Upper lobe of right lung (tissue), 1 donor: ENCODE measurements around the gene PPP1R13B. TPM values are rescaled to one million over a fixed set of nuclear protein-coding genes. Genes with fewer than 3 reads are reported as not detected.

Experiments
- ATAC-seq: fragments of 200-7000 bp; cut with Tn5 transposase; one replicate; pipeline ENCODE4 v1.9.1; 2020; ENCODE audit warnings: mild to moderate bottlenecking, moderate library complexity
- DNase-seq: peaks from one replicate; pipeline ENCODE4 v3.0.0-alpha.2; 2020
- H3K27ac ChIP-seq: fragments of 200-600 bp; one replicate; pipeline ENCODE4 v1.8.0; 2022
- H3K27me3 ChIP-seq: fragments of 200-600 bp; one replicate; pipeline ENCODE4 v1.8.0; 2022; ENCODE audit warnings: mild to moderate bottlenecking
- H3K36me3 ChIP-seq: fragments of 200-600 bp; one replicate; pipeline ENCODE4 v1.8.0; 2022
- H3K4me1 ChIP-seq: fragments of 200-600 bp; one replicate; pipeline ENCODE4 v1.8.0; 2022
- H3K4me3 ChIP-seq: fragments of 200-600 bp; one replicate; pipeline ENCODE4 v1.8.0; 2022; ENCODE audit warnings: mild to moderate bottlenecking
- H3K9me3 ChIP-seq: fragments of 200-600 bp; one replicate; pipeline ENCODE4 v1.8.0; 2022
- intact Hi-C: fragments of 100-400 bp; cut with DNase I; formaldehyde crosslinking; loops from one replicate; pipeline ENCODE4 v1.11.0; 2022
- total RNA-seq: library from RNA; stranded (reverse); fragmentation: NEBNext Ultra II Directional; extraction: Animal tissue kit (Norgen Biotek cat#: 25700); gene quantifications from one replicate; pipeline ENCODE4 v1.2.1, GENCODE V29; 2021
- TF ChIP-seq, protein P1 (sequence below): fragments of 200-600 bp; IDR thresholded peaks from one replicate; pipeline ENCODE4 v1.8.0; 2022; ENCODE audit warnings: antibody characterized with exemption
- donor health status: DM: no; HTN: yes; CAD: no; lungs with severe emphysema.

The PPP1R13B gene
- total RNA-seq, 1 donor from 2014 or later: 78.5 TPM

DNA sequence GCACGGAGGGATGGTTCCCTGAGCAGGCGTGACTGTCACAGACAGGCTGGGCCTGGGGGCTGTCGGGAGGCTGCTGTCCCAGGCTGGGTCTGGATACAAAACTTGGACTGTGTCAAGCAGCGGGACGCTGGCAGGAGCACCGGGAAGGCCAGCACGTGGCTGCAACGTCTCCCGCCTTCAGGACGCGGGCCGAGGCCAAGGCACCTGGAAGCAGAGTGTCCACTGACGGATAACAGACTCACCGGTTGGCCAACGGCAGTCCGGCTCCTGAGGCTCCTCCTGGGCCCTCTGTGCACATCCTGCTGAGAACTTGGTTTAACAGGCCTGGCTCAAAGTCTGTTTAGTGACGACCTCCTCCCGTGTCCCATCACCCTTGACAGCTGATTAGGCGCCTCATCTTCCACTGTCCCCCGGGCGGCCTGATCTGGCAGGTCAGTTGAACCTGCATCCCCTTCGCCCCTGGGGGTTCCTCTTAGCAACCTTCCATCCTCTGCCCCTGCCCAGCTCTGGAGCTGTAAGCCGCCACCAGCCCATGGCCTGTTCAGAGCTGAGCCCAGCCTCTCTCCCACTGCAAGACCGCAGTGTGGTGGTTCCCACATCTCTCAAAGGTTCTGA lies 134.6 kb downstream of the PPP1R13B start:
- Histone ChIP-seq H3K4me3 (no peak overlapping the region), H3K9me3 (no peaks in the 10 kb centered on the region), H3K4me1 (peaks cover 32% of the 10 kb centered on the region), H3K27me3 (no peaks in the 10 kb centered on the region), H3K27ac (peak overlapping the region; percentile 71), H3K36me3 (no peaks in the 10 kb centered on the region)
- intact Hi-C loops: no loop called here
- TF ChIP-seq, protein P1, sequence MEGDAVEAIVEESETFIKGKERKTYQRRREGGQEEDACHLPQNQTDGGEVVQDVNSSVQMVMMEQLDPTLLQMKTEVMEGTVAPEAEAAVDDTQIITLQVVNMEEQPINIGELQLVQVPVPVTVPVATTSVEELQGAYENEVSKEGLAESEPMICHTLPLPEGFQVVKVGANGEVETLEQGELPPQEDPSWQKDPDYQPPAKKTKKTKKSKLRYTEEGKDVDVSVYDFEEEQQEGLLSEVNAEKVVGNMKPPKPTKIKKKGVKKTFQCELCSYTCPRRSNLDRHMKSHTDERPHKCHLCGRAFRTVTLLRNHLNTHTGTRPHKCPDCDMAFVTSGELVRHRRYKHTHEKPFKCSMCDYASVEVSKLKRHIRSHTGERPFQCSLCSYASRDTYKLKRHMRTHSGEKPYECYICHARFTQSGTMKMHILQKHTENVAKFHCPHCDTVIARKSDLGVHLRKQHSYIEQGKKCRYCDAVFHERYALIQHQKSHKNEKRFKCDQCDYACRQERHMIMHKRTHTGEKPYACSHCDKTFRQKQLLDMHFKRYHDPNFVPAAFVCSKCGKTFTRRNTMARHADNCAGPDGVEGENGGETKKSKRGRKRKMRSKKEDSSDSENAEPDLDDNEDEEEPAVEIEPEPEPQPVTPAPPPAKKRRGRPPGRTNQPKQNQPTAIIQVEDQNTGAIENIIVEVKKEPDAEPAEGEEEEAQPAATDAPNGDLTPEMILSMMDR: no peak
- DNase-seq (no peak), ATAC-seq (no peak)

DNA sequence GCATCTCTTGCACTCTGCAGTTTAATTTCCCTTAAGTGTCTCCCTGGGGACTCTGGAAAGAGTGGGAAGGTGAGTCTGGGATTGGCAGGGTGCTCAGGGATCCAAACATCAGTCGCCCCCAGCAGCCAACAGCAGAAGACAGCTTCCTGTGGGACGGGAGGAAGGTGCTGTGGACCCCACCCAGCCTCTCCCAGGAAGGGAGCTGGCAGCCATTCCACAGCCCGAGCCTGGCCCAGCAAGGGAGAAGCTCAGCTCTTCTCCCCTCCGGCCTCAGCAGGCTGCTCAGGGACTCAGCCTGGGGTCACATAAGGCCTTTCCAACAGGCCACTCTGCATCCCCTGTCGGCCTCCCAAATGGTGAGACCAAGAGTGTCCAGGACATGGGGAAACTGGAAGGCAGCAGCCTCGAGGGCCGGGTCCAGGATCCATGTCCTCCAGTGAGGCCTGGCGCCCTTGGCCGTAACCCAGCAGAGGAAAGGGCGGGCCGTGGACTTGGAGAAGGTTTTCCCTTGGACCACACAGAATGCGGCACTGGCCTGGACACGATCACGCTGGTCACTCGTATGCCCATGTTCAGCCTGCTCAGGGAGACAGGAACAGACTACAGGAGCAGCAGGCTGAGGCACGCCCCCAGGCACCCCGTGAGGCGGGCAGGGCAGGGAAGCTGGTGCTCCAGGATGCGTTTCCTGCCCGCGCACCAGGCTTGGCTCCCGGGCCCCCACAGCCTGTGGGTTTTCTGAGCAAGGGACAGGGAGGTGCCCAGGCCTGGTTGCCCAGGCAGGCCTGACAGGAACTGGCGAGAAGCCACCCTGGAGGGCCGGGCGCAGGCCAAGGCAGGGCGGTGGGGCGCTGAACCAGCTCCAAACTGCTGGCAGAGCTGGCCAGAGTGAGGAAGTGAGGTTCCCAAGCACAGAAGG lies 135.6 kb downstream of the PPP1R13B start:
- Histone ChIP-seq H3K27ac (peak overlapping the region; percentile 71), H3K9me3 (no peaks in the 10 kb centered on the region), H3K4me3 (no peak overlapping the region), H3K27me3 (no peaks in the 10 kb centered on the region), H3K4me1 (peaks cover 24% of the 10 kb centered on the region), H3K36me3 (no peaks in the 10 kb centered on the region)
- TF ChIP-seq, protein P1: no peak
- intact Hi-C loops: no loop called here
- peak; percentile 79 for DNase-seq
- peak; percentile 1 for ATAC-seq

DNA sequence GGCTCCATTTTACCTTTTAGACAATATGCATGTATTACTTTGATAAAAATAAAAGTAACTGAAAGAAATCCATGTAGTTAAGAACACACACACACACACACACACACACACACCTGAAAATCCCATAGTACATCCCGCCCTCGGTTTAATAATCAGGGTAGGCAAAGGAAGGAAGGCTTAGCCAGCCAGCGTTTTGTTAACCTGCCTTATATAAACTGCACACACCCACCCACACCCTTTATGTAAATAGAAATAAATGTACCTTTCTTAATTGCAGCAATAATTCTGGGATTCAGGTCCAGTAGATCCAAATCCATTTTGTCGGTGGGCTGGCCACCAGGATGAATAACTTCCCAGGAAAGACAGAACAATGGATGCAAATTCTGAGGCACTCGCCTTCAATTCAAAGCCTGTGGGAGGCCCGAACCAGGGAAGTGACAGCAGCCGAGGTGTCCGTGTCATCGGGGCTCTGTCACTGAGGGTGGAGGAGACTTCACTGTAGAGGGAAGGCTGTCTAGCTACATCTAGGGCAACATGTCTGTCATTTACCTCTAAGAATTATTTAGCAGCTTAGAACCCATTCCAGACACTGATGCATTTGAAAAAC lies 136.5 kb downstream of the PPP1R13B start:
- H3K36me3 ChIP-seq: no peaks in the 10 kb centered on the region
- intact Hi-C loops: no loop called here
- H3K27me3 ChIP-seq: no peaks in the 10 kb centered on the region
- H3K4me1 ChIP-seq: peaks cover 22% of the 10 kb centered on the region
- no peaks in the 10 kb centered on the region for H3K9me3 ChIP-seq
- TF ChIP-seq, protein P1: no peak
- no peak overlapping the region for H3K4me3 ChIP-seq
- DNase-seq: no peak
- peak overlapping the region; percentile 71 for H3K27ac ChIP-seq
- ATAC-seq: no peak

DNA sequence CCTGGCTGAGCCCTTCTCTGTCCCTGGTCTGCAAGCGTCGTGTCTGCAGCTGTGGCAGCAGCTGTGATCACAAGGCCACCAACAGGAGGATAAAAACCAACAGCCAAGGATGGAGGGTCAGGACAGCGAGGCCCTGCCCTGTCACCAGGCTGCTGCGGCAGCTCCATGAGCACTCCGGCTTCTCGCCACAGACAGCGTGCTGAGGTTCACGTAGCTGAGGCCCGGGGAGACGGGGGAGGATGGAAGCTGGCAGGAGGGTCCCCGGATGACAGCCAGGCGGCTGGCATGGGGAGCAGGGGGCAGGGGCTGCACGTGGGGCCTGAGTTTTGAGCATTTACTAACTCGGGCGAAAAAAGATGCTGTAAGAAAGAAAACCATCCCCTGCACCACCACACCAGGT lies 137.6 kb downstream of the PPP1R13B start:
- intact Hi-C loops: no loop called here
- TF ChIP-seq, protein P1: no peak
- no peak for DNase-seq
- ATAC-seq: no peak
- Histone ChIP-seq H3K27ac (no peak overlapping the region), H3K4me3 (no peak overlapping the region), H3K9me3 (no peaks in the 10 kb centered on the region), H3K27me3 (no peaks in the 10 kb centered on the region), H3K4me1 (peaks cover 30% of the 10 kb centered on the region), H3K36me3 (no peaks in the 10 kb centered on the region)

DNA sequence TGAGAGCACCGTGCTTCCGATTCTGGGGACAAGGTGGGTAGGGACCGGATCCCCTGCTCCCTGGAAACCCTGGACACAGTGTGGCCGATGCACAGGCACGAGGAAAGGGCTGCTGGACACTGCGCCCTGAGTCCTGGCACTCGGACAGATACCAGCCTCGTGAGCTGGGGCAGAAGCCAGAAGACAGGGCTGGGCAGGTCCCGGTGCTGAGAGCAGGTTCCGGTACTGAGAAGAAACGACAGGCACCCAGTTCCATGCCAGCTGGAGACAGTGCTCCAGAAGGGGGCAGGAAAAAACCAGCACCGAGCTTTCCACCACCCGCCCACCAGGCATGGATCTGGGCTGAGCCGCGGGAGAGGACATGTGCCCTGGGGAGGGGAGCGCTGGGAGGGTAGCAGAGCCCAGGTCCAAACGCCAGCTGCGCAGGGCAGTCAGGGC lies 138.6 kb downstream of the PPP1R13B start:
- TF ChIP-seq, protein P1: no peak
- H3K4me1 ChIP-seq: peaks cover 34% of the 10 kb centered on the region
- H3K36me3 ChIP-seq: peaks cover 5% of the 10 kb centered on the region
- ATAC-seq (no peak), DNase-seq (no peak)
- intact Hi-C loops: no loop called here
- no peak overlapping the region for H3K27ac ChIP-seq
- no peak overlapping the region for H3K4me3 ChIP-seq
- no peaks in the 10 kb centered on the region for H3K27me3 ChIP-seq
- H3K9me3 ChIP-seq: no peaks in the 10 kb centered on the region
